SKM-1 (cell line): ENCODE data around the gene DCDC2B.
"Not testable (repeated sequence)": the region's sequence is repeated elsewhere in the genome, so short reads cannot be mapped to it uniquely, and the experiment has no call there.

ENCODE experiments used
- DNase-seq: peaks from one replicate; lab custom pipeline; 2025; ENCODE audit not compliant: unreplicated experiment; lab: John Stamatoyannopoulos, UW

The DCDC2B gene

DNA sequence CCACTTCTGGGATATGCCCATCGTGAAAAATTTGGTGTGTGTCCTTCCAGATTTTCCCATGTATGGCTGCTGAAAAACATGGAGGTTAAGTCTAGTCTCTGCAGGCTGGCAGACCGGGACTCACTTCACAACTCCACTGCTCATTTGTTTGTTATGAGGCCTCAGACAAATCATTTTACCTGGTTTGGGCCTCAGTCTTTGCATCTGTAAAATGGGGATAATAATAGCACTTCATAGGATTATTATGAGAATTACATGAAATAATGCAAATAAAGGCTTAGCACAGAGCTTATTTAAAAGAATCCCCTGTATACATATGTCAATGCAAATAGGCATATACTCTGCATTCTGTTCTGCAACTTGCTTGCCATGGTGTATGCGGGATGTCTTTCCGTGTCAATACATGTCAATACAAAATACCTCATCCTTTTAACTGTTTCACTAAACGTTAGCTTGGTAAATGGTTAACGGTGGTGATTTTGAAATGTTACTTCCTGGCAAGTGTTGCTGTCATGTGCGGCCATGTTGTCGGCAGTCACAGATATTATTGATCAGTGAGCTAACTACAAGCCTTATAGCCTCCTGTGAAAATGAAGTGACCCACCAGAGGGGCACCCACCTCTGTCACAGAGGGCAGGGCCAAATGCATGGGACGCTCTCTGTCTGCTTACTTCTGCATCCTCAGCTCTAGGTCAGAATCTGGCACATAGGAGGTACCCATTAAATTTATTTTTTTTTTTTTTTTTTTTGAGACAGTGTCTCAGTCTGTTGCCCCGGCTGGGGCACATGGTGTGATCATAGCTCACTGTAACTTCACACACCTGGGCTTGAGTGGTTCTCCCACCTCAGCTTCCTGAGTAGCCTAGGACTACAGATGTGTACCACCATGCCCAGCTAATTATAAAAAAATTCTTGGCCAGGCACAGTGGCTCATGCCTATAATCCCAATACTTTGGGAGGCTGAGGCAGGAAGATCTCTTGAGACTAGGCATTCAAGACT lies 46.5 kb downstream of the DCDC2B start:
- no peak for DNase-seq

DNA sequence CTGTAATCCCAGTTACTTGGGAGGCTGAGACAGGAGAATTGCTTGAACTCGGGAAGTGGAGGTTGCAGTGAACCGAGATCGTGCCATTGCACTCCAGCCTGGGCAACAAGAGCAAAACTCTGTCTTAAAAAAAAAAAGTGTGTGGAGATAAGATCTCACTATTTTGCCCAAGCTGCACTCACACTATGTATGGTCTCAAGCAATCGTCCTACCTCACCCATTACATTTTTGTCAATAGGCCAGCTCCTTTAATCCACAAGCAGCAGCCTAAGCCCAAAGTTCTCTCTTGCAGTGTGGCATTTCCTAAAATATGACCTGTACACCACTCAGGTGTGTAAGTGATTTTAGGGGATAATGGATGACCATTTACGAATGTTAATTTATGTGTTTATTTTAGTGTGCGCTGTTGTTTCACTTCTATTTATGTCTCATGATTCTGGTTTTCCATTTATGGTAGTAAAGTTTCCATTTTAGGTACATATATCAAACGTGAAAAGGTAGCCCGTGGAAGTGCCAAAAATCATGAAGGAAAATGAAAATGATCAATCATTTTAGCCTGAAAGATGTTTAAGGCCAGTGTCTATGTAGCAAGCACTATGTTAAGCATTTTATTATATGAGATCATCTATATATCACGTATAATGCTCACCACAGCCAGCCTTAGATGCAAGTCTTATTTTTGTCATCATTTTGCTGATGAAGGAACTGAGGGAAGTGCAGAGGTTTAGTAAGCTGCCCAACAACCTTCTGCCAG lies 47.8 kb downstream of the DCDC2B start:
- DNase-seq = no peak

DNA sequence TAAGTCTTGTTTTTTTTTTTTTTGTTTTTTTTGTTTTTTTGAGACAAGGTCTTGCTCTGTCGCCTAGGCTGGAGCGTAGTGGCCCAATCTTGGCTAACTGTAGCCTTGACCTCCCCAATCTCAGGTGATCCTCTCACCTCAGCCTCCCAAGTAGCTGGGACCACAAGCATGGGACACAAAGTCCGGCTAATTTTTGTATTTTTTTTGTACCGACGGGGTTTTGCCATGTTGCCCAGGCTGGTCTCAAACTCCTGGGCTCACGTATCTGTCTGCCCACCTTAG lies 48.3 kb downstream of the DCDC2B start:
- DNase-seq = no peak

DNA sequence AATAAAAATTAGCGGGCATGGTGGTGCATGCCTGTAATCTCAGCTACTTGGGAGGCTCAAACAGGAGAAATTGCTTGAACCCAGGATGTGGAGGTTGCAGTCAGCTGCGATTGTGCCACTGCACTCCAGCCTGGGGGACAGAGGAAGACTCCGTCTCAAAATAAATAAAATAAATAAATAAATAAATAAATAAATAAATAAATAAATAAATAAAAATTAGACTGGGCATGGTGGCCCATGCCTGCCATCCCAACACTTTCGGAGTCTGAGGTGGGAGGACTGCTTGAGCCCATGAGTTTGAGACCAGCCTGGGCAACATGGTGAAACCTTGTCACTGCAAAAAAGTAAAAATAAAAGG lies 54.3 kb downstream of the DCDC2B start:
- DNase-seq = not testable (repeated sequence)

DNA sequence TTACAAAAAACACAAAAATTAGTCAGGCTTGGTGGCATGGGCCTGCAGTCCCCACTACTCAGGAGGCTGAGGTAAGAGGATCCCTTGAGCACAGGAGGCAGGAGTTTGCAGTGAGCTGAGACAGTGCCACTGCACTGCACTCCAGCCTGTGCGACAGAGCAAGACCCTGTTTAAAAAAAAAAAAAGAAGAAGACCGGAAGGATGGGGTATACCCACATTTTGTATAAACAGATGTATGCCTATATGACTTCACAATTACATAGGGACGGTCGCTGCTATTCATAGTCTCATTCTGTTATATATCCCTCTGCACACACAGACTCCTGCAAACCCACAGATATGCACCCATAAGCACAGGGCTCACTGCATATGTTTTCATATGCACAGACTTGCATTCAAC lies 54.9 kb downstream of the DCDC2B start:
- DNase-seq = no peak
